SKM-1 treated with dmso at 0.1 percent for 144 hours (cell line): ENCODE measurements around the gene CCDC89.

Experiments used
- DNase-seq: peaks from one replicate; lab custom pipeline; 2025; ENCODE audit not compliant: unreplicated experiment; lab: John Stamatoyannopoulos, UW

CCDC89 gene

GRCh38 chr11:85685820-85686459, at the start of gene CCDC89:
TSS of gene CCDC89 (minus strand) at chr11:85686195. CDS start at chr11:85686130, 65 bp downstream.
- no peak for DNase-seq

- DNase-seq: no peak
These were observed 47.0 kb upstream of the CCDC89 start for GRCh38 chr11:85732965-85733364.

- no peak for DNase-seq
These were observed 40.4 kb upstream of the CCDC89 start for GRCh38 chr11:85726381-85726780.

GRCh38 chr11:85725510-85726258, 39.7 kb upstream of the CCDC89 start:
- no peak for DNase-seq

- no peak for DNase-seq
These were observed 38.9 kb upstream of the CCDC89 start for GRCh38 chr11:85724748-85725465.

GRCh38 chr11:85723088-85723487, 37.1 kb upstream of the CCDC89 start:
- DNase-seq: no peak

GRCh38 chr11:85721191-85721590, 35.2 kb upstream of the CCDC89 start:
- DNase-seq: no peak

GRCh38 chr11:85718991-85719807, 33.2 kb upstream of the CCDC89 start:
- no peak for DNase-seq

GRCh38 chr11:85718126-85718943, 32.3 kb upstream of the CCDC89 start:
- no peak for DNase-seq

- DNase-seq: no peak
These were observed 31.4 kb upstream of the CCDC89 start for GRCh38 chr11:85717429-85717828.

- no peak for DNase-seq
These were observed 27.0 kb upstream of the CCDC89 start for GRCh38 chr11:85712953-85713352.

- no peak for DNase-seq
These were observed 24.9 kb upstream of the CCDC89 start for GRCh38 chr11:85710917-85711316.

GRCh38 chr11:85709941-85710702, 24.1 kb upstream of the CCDC89 start:
- no peak for DNase-seq

GRCh38 chr11:85705800-85706199, 19.8 kb upstream of the CCDC89 start:
- DNase-seq: no peak

- no peak for DNase-seq
These were observed 19.0 kb upstream of the CCDC89 start for GRCh38 chr11:85704967-85705366.

- no peak for DNase-seq
These were observed 14.2 kb upstream of the CCDC89 start for GRCh38 chr11:85699957-85700741.

- no peak for DNase-seq
These were observed 12.2 kb upstream of the CCDC89 start for GRCh38 chr11:85698195-85698594.

GRCh38 chr11:85697747-85698146, 11.8 kb upstream of the CCDC89 start:
- no peak for DNase-seq

- no peak for DNase-seq
These were observed 9.6 kb upstream of the CCDC89 start for GRCh38 chr11:85695546-85695945.
